Hepatocyte (in vitro differentiated cells): ENCODE results near the gene ATOH8. TPM values are rescaled to one million over a fixed set of nuclear protein-coding genes. Genes with fewer than 3 reads are reported as not detected.

Experiments used
- DNase-seq: peaks from one replicate; pipeline ENCODE4 v3.0.0-alpha.2; 2016; ENCODE audit warnings: low spot score
- H2AFZ ChIP-seq: fragments of 200-600 bp; sonication (generic); 2 replicates; pipeline ENCODE4 v1.6.0; 2016; ENCODE audit warnings: antibody characterized with exemption, mild to moderate bottlenecking
- H3K27ac ChIP-seq: fragments of 200-600 bp; sonication (generic); 2 replicates; pipeline ENCODE4 v1.5.1; 2016; ENCODE audit warnings: mild to moderate bottlenecking
- H3K27me3 ChIP-seq: fragments of 200-600 bp; sonication (generic); 2 replicates; pipeline ENCODE4 v1.6.1; 2016
- H3K36me3 ChIP-seq: fragments of 200-600 bp; sonication (generic); replicated peaks from 2 replicates; pipeline ENCODE4 v1.5.1; 2016; ENCODE audit warnings: low read depth; ENCODE audit not compliant: insufficient read depth
- H3K4me1 ChIP-seq: fragments of 200-600 bp; sonication (generic); 2 replicates; pipeline ENCODE4 v1.5.1; 2016; ENCODE audit warnings: mild to moderate bottlenecking, moderate library complexity; ENCODE audit not compliant: insufficient read depth
- H3K4me2 ChIP-seq: fragments of 200-600 bp; sonication (generic); 2 replicates; pipeline ENCODE4 v1.6.0; 2016
- H3K4me3 ChIP-seq: fragments of 200-600 bp; sonication (generic); 2 replicates; pipeline ENCODE4 v1.5.1; 2016; ENCODE audit warnings: mild to moderate bottlenecking
- H3K79me2 ChIP-seq: fragments of 200-600 bp; sonication (generic); 2 replicates; pipeline ENCODE4 v1.6.0; 2017; ENCODE audit warnings: mild to moderate bottlenecking
- H3K9me2 ChIP-seq: fragments of 200-600 bp; sonication (generic); replicated peaks from 2 replicates; pipeline ENCODE4 v1.6.0; 2017; ENCODE audit warnings: mild to moderate bottlenecking; ENCODE audit not compliant: insufficient read depth
- H3K9me3 ChIP-seq: fragments of 200-600 bp; sonication (generic); 2 replicates; pipeline ENCODE4 v1.5.1; 2016; ENCODE audit warnings: low read depth, mild to moderate bottlenecking
- H4K20me1 ChIP-seq: fragments of 200-600 bp; sonication (generic); 2 replicates; pipeline ENCODE4 v1.6.0; 2016; ENCODE audit warnings: mild to moderate bottlenecking; ENCODE audit not compliant: insufficient read depth, poor library complexity, severe bottlenecking
- EZH2 ChIP-seq: fragments of 200-600 bp; sonication (generic); IDR thresholded peaks from 2 replicates; pipeline ENCODE4 v1.6.1; 2016; ENCODE audit warnings: antibody characterized with exemption, mild to moderate bottlenecking, borderline replicate concordance
- EZH2phosphoT487 ChIP-seq: fragments of 200-600 bp; sonication (generic); IDR thresholded peaks from one replicate; pipeline ENCODE4 v1.6.1; 2018; ENCODE audit warnings: antibody characterized with exemption, mild to moderate bottlenecking, low read depth, moderate library complexity; ENCODE audit not compliant: unreplicated experiment, severe bottlenecking
- WGBS: methylation state at CpG from one replicate; pipeline ENCODE4 v1.1.6; 2016; ENCODE audit warnings: low lambda C conversion rate; ENCODE audit errors: missing lambda C conversion rate; 5-methylcytosine and 5-hydroxymethylcytosine counted together
- polyA plus RNA-seq: library from polyadenylated mRNA; unstranded; fragments of >200 nt; fragmentation: Nextera tagmentation; extraction: Ambion mirVana; gene quantifications from 2 replicates; pipeline ENCODE4 v1.2.1, GENCODE V29; 2016
- total RNA-seq: library from RNA; depleted of rRNA; stranded (reverse); fragments of >200 nt; gene quantifications from 2 replicates; pipeline ENCODE4 v1.2.3, GENCODE V29; 2014
- TF ChIP-seq, protein P1 (sequence below): fragments of 200-600 bp; sonication (generic); IDR thresholded peaks from 2 replicates; pipeline ENCODE4 v1.5.1; 2016; ENCODE audit warnings: antibody characterized with exemption, mild to moderate bottlenecking; ENCODE audit not compliant: poor library complexity

The ATOH8 gene
- total and polyA plus RNA-seq, 2 experiments from 2014 or later: 1.3 to 2.0 TPM

DNA sequence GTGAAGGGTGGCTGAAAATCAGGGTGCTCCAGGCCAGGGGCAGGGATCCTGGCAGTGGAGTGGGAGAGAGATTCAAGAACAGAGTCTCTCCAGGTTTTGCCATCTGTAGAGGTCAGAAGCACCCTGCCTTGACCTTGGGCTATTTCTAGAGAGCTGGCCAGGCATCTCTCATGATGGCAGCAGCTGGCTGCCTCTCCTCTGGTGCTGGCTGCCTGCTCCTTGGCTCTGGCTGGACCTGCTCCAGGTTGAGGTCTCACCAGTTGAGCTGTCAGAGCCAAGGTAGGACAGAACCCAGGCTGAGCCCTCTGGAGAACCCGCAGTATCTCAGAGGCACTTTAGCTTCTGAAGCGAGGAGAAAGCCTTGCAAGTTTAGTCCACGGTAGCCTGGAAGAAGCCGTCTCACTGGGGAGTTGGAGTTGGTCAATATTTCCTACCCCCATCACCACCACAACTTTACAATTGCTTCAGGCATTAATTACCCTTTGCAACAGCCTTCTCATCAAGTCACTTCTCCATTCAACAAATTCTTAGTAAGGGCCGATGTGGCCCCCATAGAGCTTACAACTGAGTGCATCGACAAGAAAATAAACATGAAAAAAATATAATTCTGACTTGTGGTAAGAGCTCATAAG lies 34.1 kb upstream of the ATOH8 start:
- TF ChIP-seq EZH2phosphoT487 (no peak), EZH2 (no peak)
- TF ChIP-seq, protein P1, sequence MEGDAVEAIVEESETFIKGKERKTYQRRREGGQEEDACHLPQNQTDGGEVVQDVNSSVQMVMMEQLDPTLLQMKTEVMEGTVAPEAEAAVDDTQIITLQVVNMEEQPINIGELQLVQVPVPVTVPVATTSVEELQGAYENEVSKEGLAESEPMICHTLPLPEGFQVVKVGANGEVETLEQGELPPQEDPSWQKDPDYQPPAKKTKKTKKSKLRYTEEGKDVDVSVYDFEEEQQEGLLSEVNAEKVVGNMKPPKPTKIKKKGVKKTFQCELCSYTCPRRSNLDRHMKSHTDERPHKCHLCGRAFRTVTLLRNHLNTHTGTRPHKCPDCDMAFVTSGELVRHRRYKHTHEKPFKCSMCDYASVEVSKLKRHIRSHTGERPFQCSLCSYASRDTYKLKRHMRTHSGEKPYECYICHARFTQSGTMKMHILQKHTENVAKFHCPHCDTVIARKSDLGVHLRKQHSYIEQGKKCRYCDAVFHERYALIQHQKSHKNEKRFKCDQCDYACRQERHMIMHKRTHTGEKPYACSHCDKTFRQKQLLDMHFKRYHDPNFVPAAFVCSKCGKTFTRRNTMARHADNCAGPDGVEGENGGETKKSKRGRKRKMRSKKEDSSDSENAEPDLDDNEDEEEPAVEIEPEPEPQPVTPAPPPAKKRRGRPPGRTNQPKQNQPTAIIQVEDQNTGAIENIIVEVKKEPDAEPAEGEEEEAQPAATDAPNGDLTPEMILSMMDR: no peak

DNA sequence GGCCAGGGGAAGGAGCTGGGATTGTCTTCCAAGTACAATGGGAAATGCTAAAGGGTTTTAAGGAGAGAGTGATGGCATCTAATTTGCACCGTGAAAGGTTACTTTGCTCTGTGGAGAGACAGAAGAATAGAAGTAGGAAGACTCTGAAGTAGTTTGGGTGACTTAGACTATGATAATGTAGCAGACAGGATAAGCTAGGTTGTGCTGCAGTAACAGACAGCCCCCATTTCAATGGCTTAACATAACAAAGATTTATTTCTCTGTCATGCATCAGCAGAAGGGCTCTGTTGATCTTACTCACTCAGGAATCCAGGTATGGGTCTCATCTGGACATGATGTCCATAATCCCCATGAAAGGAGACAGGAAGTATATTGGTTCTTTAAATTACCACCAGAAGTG lies 33.3 kb upstream of the ATOH8 start:
- Histone ChIP-seq H3K9me2 (no peaks in the 10 kb centered on the region), H4K20me1 (no peaks in the 10 kb centered on the region), H3K9me3 (no peaks in the 10 kb centered on the region), H3K27me3 (no peaks in the 10 kb centered on the region), H3K79me2 (no peaks in the 10 kb centered on the region), H3K36me3 (no peaks in the 10 kb centered on the region), H3K4me3 (no peak overlapping the region), H3K27ac (no peak overlapping the region), H2AFZ (no peak overlapping the region), H3K4me1 (no peaks in the 10 kb centered on the region), H3K4me2 (no peak overlapping the region)
- WGBS: 84% methylated on average over 1 of the region's 1 CpG
- no peak for DNase-seq
- TF ChIP-seq EZH2 (no peak), EZH2phosphoT487 (no peak)
- TF ChIP-seq, protein P1: no peak

More for the DNA sequence above, 34.1 kb upstream of the ATOH8 start:
- no peaks in the 10 kb centered on the region for H3K27me3 ChIP-seq
- H3K9me2 ChIP-seq: no peaks in the 10 kb centered on the region
- H3K79me2 ChIP-seq: no peaks in the 10 kb centered on the region
- WGBS: 86% methylated on average over 6 of the region's 6 CpGs
- H3K4me1 ChIP-seq: no peaks in the 10 kb centered on the region
- H3K36me3 ChIP-seq: no peaks in the 10 kb centered on the region
- no peak overlapping the region for H3K27ac ChIP-seq
- H3K4me2 ChIP-seq: no peak overlapping the region
- H3K4me3 ChIP-seq: no peak overlapping the region
- no peak overlapping the region for H2AFZ ChIP-seq
- no peak for DNase-seq
- no peaks in the 10 kb centered on the region for H4K20me1 ChIP-seq
- H3K9me3 ChIP-seq: no peaks in the 10 kb centered on the region

DNA sequence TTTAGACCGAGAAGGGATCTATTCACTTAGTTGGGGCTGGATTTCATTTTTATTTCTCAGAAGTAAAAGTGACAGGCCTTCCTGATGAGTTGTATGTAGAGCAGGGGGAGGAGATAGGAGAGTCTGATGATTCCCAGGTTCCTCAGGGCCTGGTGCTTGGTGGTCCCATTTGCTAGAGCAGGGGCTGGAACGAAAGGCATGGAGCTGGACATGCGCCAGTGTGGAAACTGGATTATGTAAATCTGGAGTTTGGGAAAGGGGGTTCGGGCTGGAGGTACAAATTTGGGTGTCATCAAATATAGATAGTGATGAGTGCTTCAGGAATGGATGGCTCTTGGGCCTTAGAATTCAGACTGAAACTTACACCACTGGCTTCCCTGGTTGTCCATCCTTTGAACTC lies 32.1 kb upstream of the ATOH8 start:
- Histone ChIP-seq H3K36me3 (no peaks in the 10 kb centered on the region), H3K27me3 (no peaks in the 10 kb centered on the region), H3K27ac (no peak overlapping the region), H3K4me1 (no peaks in the 10 kb centered on the region), H4K20me1 (no peaks in the 10 kb centered on the region), H3K9me3 (no peaks in the 10 kb centered on the region), H3K9me2 (no peaks in the 10 kb centered on the region), H3K4me3 (no peak overlapping the region), H3K4me2 (no peak overlapping the region), H2AFZ (no peak overlapping the region), H3K79me2 (no peaks in the 10 kb centered on the region)
- WGBS: 93% methylated on average over 4 of the region's 4 CpGs
- TF ChIP-seq EZH2: no peak
- no peak for TF ChIP-seq EZH2phosphoT487
- TF ChIP-seq, protein P1: no peak
- DNase-seq: no peak
